GM18907 (cell line): ENCODE data around the gene RNF14.
A peak's percentile ranks its signal among the peaks of the same experiment; 100 is the strongest.
"Not testable (repeated sequence)": the region's sequence is repeated elsewhere in the genome, so short reads cannot be mapped to it uniquely, and the experiment has no call there.

Source experiments
- ATAC-seq: cut with Tn5 transposase; IDR thresholded peaks from one replicate; pipeline ENCODE4 v1.9.1; 2021; ENCODE audit warnings: mild to moderate bottlenecking, moderate library complexity; ENCODE audit not compliant: unreplicated experiment

RNF14 gene

GRCh38 chr5:142013734-142014521 is 45.0 kb downstream of the RNF14 start:
- ATAC-seq = no peak

GRCh38 chr5:142014911-142015584 is 46.1 kb downstream of the RNF14 start:
- ATAC-seq = peak; percentile 29

- ATAC-seq = peak; percentile 48
Measured at GRCh38 chr5:142015781-142016533, 47.1 kb downstream of the RNF14 start.

GRCh38 chr5:142016556-142016955 is 47.7 kb downstream of the RNF14 start:
- ATAC-seq = peak; percentile 50

GRCh38 chr5:142017832-142018427 is 49.0 kb downstream of the RNF14 start:
- ATAC-seq = peak; percentile 50

GRCh38 chr5:142020122-142020659 is 51.3 kb downstream of the RNF14 start:
- no peak for ATAC-seq

- no peak for ATAC-seq
Measured at GRCh38 chr5:142023836-142024235, 54.9 kb downstream of the RNF14 start.

- peak; percentile 100 for ATAC-seq
Measured at GRCh38 chr5:142024771-142025304, 55.9 kb downstream of the RNF14 start.

- ATAC-seq = no peak
Measured at GRCh38 chr5:142025637-142026036, 56.7 kb downstream of the RNF14 start.

GRCh38 chr5:142032150-142032549 is 63.2 kb downstream of the RNF14 start:
- no peak for ATAC-seq

GRCh38 chr5:142032747-142033631 is 64.1 kb downstream of the RNF14 start:
- no peak for ATAC-seq

GRCh38 chr5:142033632-142034567 is 65.0 kb downstream of the RNF14 start:
- ATAC-seq = not testable (repeated sequence)

- no peak for ATAC-seq
Measured at GRCh38 chr5:142034994-142035393, 66.1 kb downstream of the RNF14 start.

GRCh38 chr5:142036918-142037317 is 68.0 kb downstream of the RNF14 start:
- ATAC-seq = no peak

GRCh38 chr5:142037599-142037998 is 68.7 kb downstream of the RNF14 start:
- not testable (repeated sequence) for ATAC-seq

- ATAC-seq = no peak
Measured at GRCh38 chr5:142038735-142039134, 69.8 kb downstream of the RNF14 start.
